K562 (cell line): ENCODE results near the gene TXNRD1. TPM values are rescaled to one million over a fixed set of nuclear protein-coding genes. Genes with fewer than 3 reads are reported as not detected.
A peak's percentile ranks its signal among the peaks of the same experiment; 100 is the strongest.

Experiments
- BCOR ChIP-seq: fragments of 450-650 bp; IDR thresholded peaks from 2 replicates; pipeline ENCODE4 v1.6.1; 2016
- COPS2 ChIP-seq: fragments of 450-650 bp; conservative IDR thresholded peaks from 2 replicates; pipeline ENCODE4 v1.6.1; 2016; ENCODE audit warnings: mild to moderate bottlenecking, moderate library complexity
- FOXK1 ChIP-seq: sonication (generic); formaldehyde crosslinking; IDR thresholded peaks from 2 replicates; pipeline ENCODE4 v1.8.0; 2022; ENCODE audit warnings: missing genetic modification reagents, mild to moderate bottlenecking, borderline replicate concordance
- HMGN3 ChIP-seq: IDR thresholded peaks from 2 replicates; pipeline ENCODE4 v1.6.1; 2011; ENCODE audit warnings: borderline replicate concordance, low read depth, mild to moderate bottlenecking, mixed read lengths, low read length; ENCODE audit not compliant: insufficient read length; ENCODE audit errors: extremely low read depth
- HNRNPK ChIP-seq: fragments of 200-400 bp; formaldehyde crosslinking; IDR thresholded peaks from one replicate; pipeline ENCODE4 v1.6.1; 2018; ENCODE audit warnings: mild to moderate bottlenecking, low read depth, low read length; ENCODE audit not compliant: poor library complexity, severe bottlenecking
- KLF10 ChIP-seq: fragments of 250-450 bp; sonication (Bioruptor Pico); IDR thresholded peaks from 2 replicates; pipeline ENCODE4 v1.6.1; 2021; ENCODE audit warnings: matching md5 sums
- MEF2D ChIP-seq: conservative IDR thresholded peaks from 2 replicates; pipeline ENCODE4 v1.6.1; 2016; ENCODE audit warnings: low read depth, missing genetic modification characterization, missing compliant biosample characterization
- NFATC3 ChIP-seq: fragments of 450-650 bp; IDR thresholded peaks from 2 replicates; pipeline ENCODE4 v1.6.1; 2017; ENCODE audit warnings: mild to moderate bottlenecking
- POU5F1 ChIP-seq: fragments of 150-350 bp; IDR thresholded peaks from 2 replicates; pipeline ENCODE4 v1.6.1; 2014; ENCODE audit warnings: borderline replicate concordance, low read length, low read depth, mild to moderate bottlenecking; ENCODE audit not compliant: partially characterized antibody
- PURB ChIP-seq: sonication (generic); formaldehyde crosslinking; IDR thresholded peaks from 2 replicates; pipeline ENCODE4 v1.9.0; 2021; ENCODE audit warnings: low read depth, mild to moderate bottlenecking, missing genetic modification reagents
- THRA ChIP-seq: fragments of 450-650 bp; IDR thresholded peaks from 2 replicates; pipeline ENCODE4 v1.6.1; 2017; ENCODE audit warnings: mild to moderate bottlenecking, moderate library complexity
- ZNF175 ChIP-seq: fragments of 200-800 bp; sonication (Bioruptor generic); IDR thresholded peaks from 2 replicates; pipeline ENCODE4 v1.6.1; 2016; ENCODE audit warnings: low read depth, mild to moderate bottlenecking, missing genetic modification characterization, missing compliant biosample characterization
- ZNF785 ChIP-seq: fragments of 250-450 bp; sonication (Bioruptor Pico); IDR thresholded peaks from 2 replicates; pipeline ENCODE4 v1.4.0; 2020; ENCODE audit warnings: mild to moderate bottlenecking
- polyA plus RNA-seq, 8 experiments: library from polyadenylated mRNA; depleted of rRNA in 4 of 8; stranded (reverse) in 5 of 8; unstranded in 3 of 8; fragments of >200 nt; fragmentation: Nextera tagmentation in 2 of 8; fragmentation: Illumina TruSeq in 1 of 8; extraction: Ambion mirVana in 2 of 8; extraction: Trizol in 1 of 8; gene quantifications; 2 replicates each; pipeline versions ENCODE4 v1.2.1 to v1.2.3, GENCODE V29; 2011 to 2014; ENCODE audit warnings: inconsistent platforms in 1 of 8, missing spikeins in 1 of 8
- total RNA-seq, 7 experiments: library from RNA; depleted of rRNA in 6 of 7; stranded (reverse); fragments of >200 nt in 6 of 7; fragmentation: Illumina TruSeq in 2 of 7; extraction: Trizol in 2 of 7; gene quantifications; 2 replicates each; pipeline versions ENCODE4 v1.2.1 to v1.2.3, GENCODE V29; 2011 to 2021; ENCODE audit warnings: low replicate concordance in 1 of 7
- TF ChIP-seq, protein P1 (sequence below): sonication (generic); formaldehyde crosslinking; IDR thresholded peaks from 2 replicates; pipeline ENCODE4 v1.8.1; 2022; ENCODE audit warnings: missing genetic modification reagents
- TF ChIP-seq, protein P2 (sequence below): fragments of 450-650 bp; conservative IDR thresholded peaks from 2 replicates; pipeline ENCODE4 v1.6.1; 2016; ENCODE audit warnings: missing genetic modification characterization, low read depth, mild to moderate bottlenecking, control low read depth, missing compliant biosample characterization
- TF ChIP-seq, protein P3 (sequence below): sonication (generic); formaldehyde crosslinking; IDR thresholded peaks from 2 replicates; pipeline ENCODE4 v1.5.0; 2020; ENCODE audit warnings: missing genetic modification reagents
- TF ChIP-seq, protein P4 (sequence below): sonication (generic); formaldehyde crosslinking; IDR thresholded peaks from 2 replicates; pipeline ENCODE4 v1.8.1; 2023; ENCODE audit warnings: mild to moderate bottlenecking, missing genetic modification reagents
- TF ChIP-seq, protein P5 (sequence below), 3 experiments: fragments of 200-800 bp in 1 of 3; fragments of 250-450 bp in 1 of 3; fragments of 450-650 bp in 1 of 3; sonication (Bioruptor Pico) in 1 of 3; sonication (Bioruptor generic) in 1 of 3; formaldehyde crosslinking in 1 of 3; IDR thresholded peaks; 2 replicates each; pipeline versions ENCODE4 v1.6.1 to v1.8.0; 2016 to 2022; ENCODE audit warnings: mild to moderate bottlenecking in 2 of 3, missing genetic modification characterization in 2 of 3, missing compliant biosample characterization in 1 of 3, moderate library complexity in 1 of 3

TXNRD1 gene
- total and polyA plus RNA-seq, 9 of the 15 experiments (the other 6 are each of a cell fraction or from before 2014, with no cell fraction given), result 107 to 189 (median 146) TPM

- TF ChIP-seq, protein P1, sequence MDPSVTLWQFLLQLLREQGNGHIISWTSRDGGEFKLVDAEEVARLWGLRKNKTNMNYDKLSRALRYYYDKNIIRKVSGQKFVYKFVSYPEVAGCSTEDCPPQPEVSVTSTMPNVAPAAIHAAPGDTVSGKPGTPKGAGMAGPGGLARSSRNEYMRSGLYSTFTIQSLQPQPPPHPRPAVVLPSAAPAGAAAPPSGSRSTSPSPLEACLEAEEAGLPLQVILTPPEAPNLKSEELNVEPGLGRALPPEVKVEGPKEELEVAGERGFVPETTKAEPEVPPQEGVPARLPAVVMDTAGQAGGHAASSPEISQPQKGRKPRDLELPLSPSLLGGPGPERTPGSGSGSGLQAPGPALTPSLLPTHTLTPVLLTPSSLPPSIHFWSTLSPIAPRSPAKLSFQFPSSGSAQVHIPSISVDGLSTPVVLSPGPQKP, result no peak
- TF ChIP-seq, protein P2, sequence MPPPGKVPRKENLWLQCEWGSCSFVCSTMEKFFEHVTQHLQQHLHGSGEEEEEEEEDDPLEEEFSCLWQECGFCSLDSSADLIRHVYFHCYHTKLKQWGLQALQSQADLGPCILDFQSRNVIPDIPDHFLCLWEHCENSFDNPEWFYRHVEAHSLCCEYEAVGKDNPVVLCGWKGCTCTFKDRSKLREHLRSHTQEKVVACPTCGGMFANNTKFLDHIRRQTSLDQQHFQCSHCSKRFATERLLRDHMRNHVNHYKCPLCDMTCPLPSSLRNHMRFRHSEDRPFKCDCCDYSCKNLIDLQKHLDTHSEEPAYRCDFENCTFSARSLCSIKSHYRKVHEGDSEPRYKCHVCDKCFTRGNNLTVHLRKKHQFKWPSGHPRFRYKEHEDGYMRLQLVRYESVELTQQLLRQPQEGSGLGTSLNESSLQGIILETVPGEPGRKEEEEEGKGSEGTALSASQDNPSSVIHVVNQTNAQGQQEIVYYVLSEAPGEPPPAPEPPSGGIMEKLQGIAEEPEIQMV (tag), result no peak
- TF ChIP-seq MEF2D (tag) (no peak), POU5F1 (no peak), HNRNPK (no peak), ZNF175 (CRISPR knock-in tag) (no peak), NFATC3 (no peak), KLF10 (no peak), HMGN3 (peak; percentile 72), THRA (no peak), FOXK1 (no peak), BCOR (no peak), PURB (CRISPR knock-in tag) (no peak), COPS2 (no peak), ZNF785 (CRISPR knock-in tag) (no peak)
- TF ChIP-seq, protein P3, sequence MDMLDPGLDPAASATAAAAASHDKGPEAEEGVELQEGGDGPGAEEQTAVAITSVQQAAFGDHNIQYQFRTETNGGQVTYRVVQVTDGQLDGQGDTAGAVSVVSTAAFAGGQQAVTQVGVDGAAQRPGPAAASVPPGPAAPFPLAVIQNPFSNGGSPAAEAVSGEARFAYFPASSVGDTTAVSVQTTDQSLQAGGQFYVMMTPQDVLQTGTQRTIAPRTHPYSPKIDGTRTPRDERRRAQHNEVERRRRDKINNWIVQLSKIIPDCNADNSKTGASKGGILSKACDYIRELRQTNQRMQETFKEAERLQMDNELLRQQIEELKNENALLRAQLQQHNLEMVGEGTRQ, result no peak
- TF ChIP-seq, protein P4, sequence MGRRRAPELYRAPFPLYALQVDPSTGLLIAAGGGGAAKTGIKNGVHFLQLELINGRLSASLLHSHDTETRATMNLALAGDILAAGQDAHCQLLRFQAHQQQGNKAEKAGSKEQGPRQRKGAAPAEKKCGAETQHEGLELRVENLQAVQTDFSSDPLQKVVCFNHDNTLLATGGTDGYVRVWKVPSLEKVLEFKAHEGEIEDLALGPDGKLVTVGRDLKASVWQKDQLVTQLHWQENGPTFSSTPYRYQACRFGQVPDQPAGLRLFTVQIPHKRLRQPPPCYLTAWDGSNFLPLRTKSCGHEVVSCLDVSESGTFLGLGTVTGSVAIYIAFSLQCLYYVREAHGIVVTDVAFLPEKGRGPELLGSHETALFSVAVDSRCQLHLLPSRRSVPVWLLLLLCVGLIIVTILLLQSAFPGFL (CRISPR knock-in tag), result no peak
- TF ChIP-seq, protein P5, sequence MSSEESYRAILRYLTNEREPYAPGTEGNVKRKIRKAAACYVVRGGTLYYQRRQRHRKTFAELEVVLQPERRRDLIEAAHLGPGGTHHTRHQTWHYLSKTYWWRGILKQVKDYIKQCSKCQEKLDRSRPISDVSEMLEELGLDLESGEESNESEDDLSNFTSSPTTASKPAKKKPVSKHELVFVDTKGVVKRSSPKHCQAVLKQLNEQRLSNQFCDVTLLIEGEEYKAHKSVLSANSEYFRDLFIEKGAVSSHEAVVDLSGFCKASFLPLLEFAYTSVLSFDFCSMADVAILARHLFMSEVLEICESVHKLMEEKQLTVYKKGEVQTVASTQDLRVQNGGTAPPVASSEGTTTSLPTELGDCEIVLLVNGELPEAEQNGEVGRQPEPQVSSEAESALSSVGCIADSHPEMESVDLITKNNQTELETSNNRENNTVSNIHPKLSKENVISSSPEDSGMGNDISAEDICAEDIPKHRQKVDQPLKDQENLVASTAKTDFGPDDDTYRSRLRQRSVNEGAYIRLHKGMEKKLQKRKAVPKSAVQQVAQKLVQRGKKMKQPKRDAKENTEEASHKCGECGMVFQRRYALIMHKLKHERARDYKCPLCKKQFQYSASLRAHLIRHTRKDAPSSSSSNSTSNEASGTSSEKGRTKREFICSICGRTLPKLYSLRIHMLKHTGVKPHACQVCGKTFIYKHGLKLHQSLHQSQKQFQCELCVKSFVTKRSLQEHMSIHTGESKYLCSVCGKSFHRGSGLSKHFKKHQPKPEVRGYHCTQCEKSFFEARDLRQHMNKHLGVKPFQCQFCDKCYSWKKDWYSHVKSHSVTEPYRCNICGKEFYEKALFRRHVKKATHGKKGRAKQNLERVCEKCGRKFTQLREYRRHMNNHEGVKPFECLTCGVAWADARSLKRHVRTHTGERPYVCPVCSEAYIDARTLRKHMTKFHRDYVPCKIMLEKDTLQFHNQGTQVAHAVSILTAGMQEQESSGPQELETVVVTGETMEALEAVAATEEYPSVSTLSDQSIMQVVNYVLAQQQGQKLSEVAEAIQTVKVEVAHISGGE (CRISPR knock-in tag; IDR thresholded peaks at IDR 0.05), result no peak
These were observed at the start of gene TXNRD1 (continued) for GRCh38 chr12:104215638-104216297.
